ENCODE data around the gene AGXT. TPM values are rescaled to one million over a fixed set of nuclear protein-coding genes. Genes with fewer than 3 reads are reported as not detected.

AGXT gene
- total RNA-seq, 1 donor from 2014 or later = not detected

DNA sequence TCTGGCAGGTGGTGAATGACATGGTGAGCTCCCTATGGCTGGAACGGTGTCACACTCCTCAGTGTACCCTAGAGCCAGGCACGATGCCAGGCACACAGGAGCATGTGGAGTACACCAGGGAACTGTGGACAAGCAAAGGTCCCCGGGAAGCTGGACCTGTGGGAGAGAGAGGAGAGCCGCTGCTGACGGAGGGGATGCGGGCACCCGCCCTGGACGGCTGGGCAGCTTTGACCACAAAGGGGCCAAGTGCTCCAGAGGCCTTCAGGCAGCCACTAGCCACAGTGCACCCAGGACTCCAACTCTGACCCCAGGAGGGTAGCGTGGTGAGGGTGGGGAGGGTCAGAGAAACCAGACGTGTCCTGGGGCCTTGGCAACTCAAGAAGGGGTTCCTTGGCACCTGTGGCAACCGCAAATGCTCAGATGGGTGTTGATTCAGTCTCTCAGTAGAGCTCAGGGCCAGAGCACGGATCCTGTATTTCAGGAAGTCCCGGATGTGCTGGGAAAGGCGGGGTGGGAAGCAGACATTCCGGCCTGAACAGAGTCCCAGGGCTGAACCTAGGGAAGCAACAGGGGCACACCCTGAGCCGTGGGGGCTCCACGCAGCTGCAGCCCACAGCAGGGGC, 29.6 kb downstream of the AGXT start:
- Histone ChIP-seq H3K9me3 (no peaks in the 10 kb centered on the region), H3K36me3 (no peaks in the 10 kb centered on the region), H3K27ac (no peak overlapping the region), H3K27me3 (no peaks in the 10 kb centered on the region), H3K4me1 (no peaks in the 10 kb centered on the region), H3K4me3 (no peak overlapping the region)
- intact Hi-C loops (cut with DNase I) = no loop called here
- TF ChIP-seq, protein P1, sequence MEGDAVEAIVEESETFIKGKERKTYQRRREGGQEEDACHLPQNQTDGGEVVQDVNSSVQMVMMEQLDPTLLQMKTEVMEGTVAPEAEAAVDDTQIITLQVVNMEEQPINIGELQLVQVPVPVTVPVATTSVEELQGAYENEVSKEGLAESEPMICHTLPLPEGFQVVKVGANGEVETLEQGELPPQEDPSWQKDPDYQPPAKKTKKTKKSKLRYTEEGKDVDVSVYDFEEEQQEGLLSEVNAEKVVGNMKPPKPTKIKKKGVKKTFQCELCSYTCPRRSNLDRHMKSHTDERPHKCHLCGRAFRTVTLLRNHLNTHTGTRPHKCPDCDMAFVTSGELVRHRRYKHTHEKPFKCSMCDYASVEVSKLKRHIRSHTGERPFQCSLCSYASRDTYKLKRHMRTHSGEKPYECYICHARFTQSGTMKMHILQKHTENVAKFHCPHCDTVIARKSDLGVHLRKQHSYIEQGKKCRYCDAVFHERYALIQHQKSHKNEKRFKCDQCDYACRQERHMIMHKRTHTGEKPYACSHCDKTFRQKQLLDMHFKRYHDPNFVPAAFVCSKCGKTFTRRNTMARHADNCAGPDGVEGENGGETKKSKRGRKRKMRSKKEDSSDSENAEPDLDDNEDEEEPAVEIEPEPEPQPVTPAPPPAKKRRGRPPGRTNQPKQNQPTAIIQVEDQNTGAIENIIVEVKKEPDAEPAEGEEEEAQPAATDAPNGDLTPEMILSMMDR (IDR thresholded peaks at IDR 0.05) = no peak
- DNase-seq (ENCODE audit: low spot score in 2 of 2) = no peak

DNA sequence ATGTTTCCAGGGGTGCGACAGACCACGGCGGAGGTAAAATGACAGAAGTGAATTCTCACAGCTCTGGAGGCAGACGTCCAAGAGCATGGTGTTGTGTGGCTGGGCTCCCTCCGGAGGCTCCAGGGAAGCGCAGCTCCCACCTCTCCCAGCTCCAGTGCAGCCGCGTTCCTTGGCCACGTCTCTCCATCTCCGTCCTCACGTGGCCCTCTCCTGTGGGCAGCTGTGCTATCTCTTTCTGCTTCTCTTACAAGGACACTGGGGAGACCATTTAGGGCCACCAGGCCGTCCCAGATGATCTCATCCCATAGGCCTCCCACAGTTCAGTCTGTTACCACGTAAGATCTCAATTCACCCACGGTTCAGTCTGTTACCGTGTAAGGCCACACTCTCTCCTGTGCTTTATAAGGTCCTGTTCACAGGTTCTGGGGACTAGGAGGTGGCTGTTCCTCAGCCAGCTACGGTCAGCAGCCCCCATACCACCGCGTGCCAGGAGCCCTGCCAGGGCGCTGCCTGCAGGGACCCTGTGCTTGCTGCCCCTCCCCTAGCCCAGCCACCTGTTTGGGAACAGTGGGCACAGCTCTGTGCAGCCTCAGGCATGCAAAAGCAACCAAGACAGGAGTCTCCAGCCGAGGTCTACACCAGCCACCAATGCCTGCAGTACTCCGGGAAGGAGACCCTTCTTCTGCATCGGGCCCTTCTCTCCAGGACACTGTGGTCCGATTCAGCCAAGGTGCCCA, 30.3 kb downstream of the AGXT start:
- H3K4me3 ChIP-seq = no peak overlapping the region
- no peaks in the 10 kb centered on the region for H3K27me3 ChIP-seq
- intact Hi-C loops (cut with DNase I) = no loop called here
- no peak for DNase-seq (ENCODE audit: low spot score in 2 of 2)
- no peaks in the 10 kb centered on the region for H3K36me3 ChIP-seq
- no peaks in the 10 kb centered on the region for H3K9me3 ChIP-seq
- TF ChIP-seq, protein P1 (IDR thresholded peaks at IDR 0.05) = no peak
- no peaks in the 10 kb centered on the region for H3K4me1 ChIP-seq
- no peak overlapping the region for H3K27ac ChIP-seq

DNA sequence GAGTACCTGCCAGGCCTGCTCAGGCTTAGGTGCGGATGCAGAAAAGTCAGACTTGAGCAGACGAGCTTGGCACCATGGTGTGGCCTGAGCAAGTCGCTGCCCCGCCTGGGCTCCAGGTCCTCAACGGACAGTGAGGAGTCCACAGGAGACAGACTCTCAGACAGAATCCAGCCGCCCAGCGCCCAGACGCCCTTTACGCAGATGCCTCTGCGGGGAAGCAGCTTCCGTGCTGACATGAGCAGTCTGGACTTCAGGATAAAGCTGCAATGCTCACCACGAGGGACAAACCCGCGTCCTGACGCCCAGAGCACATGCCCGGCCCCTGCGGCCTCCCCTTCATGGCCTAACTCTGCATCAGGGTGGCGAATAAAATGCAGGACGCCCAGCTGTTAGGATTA, 30.8 kb downstream of the AGXT start:
- H3K9me3 ChIP-seq = no peaks in the 10 kb centered on the region
- TF ChIP-seq, protein P1 (IDR thresholded peaks at IDR 0.05) = no peak
- H3K36me3 ChIP-seq = no peaks in the 10 kb centered on the region
- H3K4me1 ChIP-seq = no peaks in the 10 kb centered on the region
- no peak overlapping the region for H3K27ac ChIP-seq
- no peak for DNase-seq (ENCODE audit: low spot score in 2 of 2)
- H3K27me3 ChIP-seq = no peaks in the 10 kb centered on the region
- intact Hi-C loops (cut with DNase I) = no loop called here
- no peak overlapping the region for H3K4me3 ChIP-seq

DNA sequence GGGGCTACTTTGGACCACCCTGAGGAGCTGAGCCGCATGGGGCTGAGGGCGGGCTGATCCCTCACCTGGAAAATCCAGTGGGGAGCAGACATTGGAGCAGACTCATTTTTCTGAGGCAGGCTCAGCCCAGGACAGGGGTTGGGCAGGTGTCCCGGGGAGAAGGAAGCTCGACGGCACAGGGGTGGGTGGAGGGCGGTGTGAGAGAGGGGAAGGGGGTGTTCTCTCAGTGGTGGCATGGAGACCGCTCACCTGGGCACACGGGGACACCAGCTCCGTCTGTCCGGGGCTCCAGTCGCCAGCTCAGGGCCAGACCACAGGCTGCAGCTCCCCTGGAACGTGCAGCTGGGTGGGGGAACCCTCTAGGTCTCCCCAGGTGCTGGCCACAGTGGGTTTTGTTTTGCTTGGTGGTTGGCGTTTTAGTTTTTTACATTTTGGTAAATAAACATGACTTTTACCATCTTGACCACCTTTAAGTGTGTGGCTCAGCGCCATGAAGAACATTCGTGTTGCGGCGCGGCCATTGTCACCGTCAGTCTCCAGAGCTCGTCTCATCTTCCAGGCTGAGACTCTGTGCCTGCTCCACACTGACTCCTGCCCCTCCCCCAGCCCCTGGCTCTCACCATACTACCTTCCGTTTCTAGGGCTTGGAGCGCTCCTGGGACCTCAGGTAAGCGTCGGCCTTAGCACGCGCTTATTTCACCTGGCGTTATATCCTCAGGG, 31.7 kb downstream of the AGXT start:
- Histone ChIP-seq H3K4me1 (no peaks in the 10 kb centered on the region), H3K36me3 (no peaks in the 10 kb centered on the region), H3K9me3 (no peaks in the 10 kb centered on the region), H3K27me3 (no peaks in the 10 kb centered on the region), H3K27ac (no peak overlapping the region), H3K4me3 (no peak overlapping the region)
- intact Hi-C loops (cut with DNase I) = no loop called here
- TF ChIP-seq, protein P1 (IDR thresholded peaks at IDR 0.05) = no peak
- DNase-seq (ENCODE audit: low spot score in 2 of 2) = no peak

DNA sequence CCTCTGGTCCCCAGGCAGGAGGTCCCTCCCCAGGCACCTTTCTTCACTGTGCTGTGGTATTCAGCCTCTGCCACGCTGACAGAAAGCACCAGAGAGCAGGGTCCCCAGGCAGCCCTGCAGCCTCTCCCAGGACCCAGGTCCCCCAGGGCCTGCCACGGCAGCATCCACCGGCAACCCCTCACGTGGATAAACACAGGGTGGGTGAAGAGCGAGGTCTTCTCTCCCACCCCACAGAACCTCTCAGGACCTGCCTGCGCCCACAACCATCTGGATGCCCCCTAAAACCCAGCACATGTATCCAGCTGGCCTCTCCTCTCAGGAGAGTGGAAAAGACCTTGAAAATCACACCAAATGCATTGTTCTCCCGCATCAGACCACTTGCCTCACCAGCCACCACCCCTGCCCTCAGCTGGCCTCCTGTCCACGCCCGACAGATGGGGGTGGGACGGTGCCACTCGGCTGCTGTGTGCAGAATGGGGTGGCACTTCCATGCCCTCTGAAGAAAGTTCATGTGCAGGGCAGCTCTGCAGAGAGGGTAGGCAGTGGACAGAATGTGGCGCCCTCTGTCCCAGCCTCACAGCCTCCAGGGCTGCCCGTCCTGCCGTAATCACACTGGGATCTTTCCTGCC, 33.5 kb downstream of the AGXT start:
- H3K4me3 ChIP-seq = no peak overlapping the region
- H3K9me3 ChIP-seq = no peaks in the 10 kb centered on the region
- intact Hi-C loops (cut with DNase I) = no loop called here
- no peaks in the 10 kb centered on the region for H3K4me1 ChIP-seq
- TF ChIP-seq, protein P1 (IDR thresholded peaks at IDR 0.05) = no peak
- no peaks in the 10 kb centered on the region for H3K27me3 ChIP-seq
- no peak for DNase-seq (ENCODE audit: low spot score in 2 of 2)
- H3K27ac ChIP-seq = no peak overlapping the region
- H3K36me3 ChIP-seq = no peaks in the 10 kb centered on the region

Data from ascending aorta (tissue), 2 donors.